ENCODE measurements around the gene TUBA4B.
"Not testable (repeated sequence)": the region's sequence is repeated elsewhere in the genome, so short reads cannot be mapped to it uniquely, and the experiment has no call there.

Gene TUBA4B

GRCh38 chr2:219277703-219278654 is 24.9 kb downstream of the TUBA4B start:
- peak; percentile 78 for DNase-seq

GRCh38 chr2:219278655-219279150 is 25.7 kb downstream of the TUBA4B start:
- no peak for DNase-seq

- peak; percentile 99 for DNase-seq
These were observed 26.3 kb downstream of the TUBA4B start, which contains the start of gene DNAJB2 for GRCh38 chr2:219279151-219279915. Gene DNAJB2, plus strand, starts transcription at chr2:219279366. Its CDS starts 468 bp downstream, at chr2:219279834.

- no peak for DNase-seq
These were observed 27.0 kb downstream of the TUBA4B start for GRCh38 chr2:219279916-219280516.

- DNase-seq, result no peak
These were observed 27.6 kb downstream of the TUBA4B start for GRCh38 chr2:219280651-219281050.

GRCh38 chr2:219281588-219281987 is 28.5 kb downstream of the TUBA4B start:
- no peak for DNase-seq

GRCh38 chr2:219282375-219282774 is 29.3 kb downstream of the TUBA4B start:
- no peak for DNase-seq

- DNase-seq, result no peak
These were observed 30.0 kb downstream of the TUBA4B start for GRCh38 chr2:219282943-219283581.

GRCh38 chr2:219284501-219285372 is 31.7 kb downstream of the TUBA4B start:
- no peak for DNase-seq

- no peak for DNase-seq
These were observed 32.3 kb downstream of the TUBA4B start for GRCh38 chr2:219285373-219285735.

GRCh38 chr2:219285894-219286425 is 32.9 kb downstream of the TUBA4B start:
- no peak for DNase-seq

- DNase-seq, result no peak
These were observed 33.5 kb downstream of the TUBA4B start for GRCh38 chr2:219286436-219287115.

- DNase-seq, result not testable (repeated sequence)
These were observed 34.0 kb downstream of the TUBA4B start for GRCh38 chr2:219287116-219287440.

- no peak for DNase-seq
These were observed 34.7 kb downstream of the TUBA4B start for GRCh38 chr2:219287580-219288265.

- no peak for DNase-seq
These were observed 36.1 kb downstream of the TUBA4B start for GRCh38 chr2:219289195-219289536.

- no peak for DNase-seq
These were observed 36.7 kb downstream of the TUBA4B start for GRCh38 chr2:219289537-219290361.

- DNase-seq, result no peak
These were observed 37.5 kb downstream of the TUBA4B start for GRCh38 chr2:219290381-219291171.

GRCh38 chr2:219291394-219291793 is 38.4 kb downstream of the TUBA4B start:
- no peak for DNase-seq
